Measurements from ENCODE around the gene GALM.
"Not testable (repeated sequence)": the region's sequence is repeated elsewhere in the genome, so short reads cannot be mapped to it uniquely, and the experiment has no call there.

The GALM gene

GRCh38 chr2:38740851-38741731 lies 75.2 kb downstream of the GALM start:
- peak; percentile 40 for DNase-seq (ENCODE audit: low spot score)

- DNase-seq (ENCODE audit: low spot score), result no peak
Observed at GRCh38 chr2:38742797-38743559, 77.1 kb downstream of the GALM start.

- no peak for DNase-seq (ENCODE audit: low spot score)
Observed at GRCh38 chr2:38743672-38744398, 77.9 kb downstream of the GALM start.

GRCh38 chr2:38744399-38744780 lies 78.5 kb downstream of the GALM start:
- DNase-seq (ENCODE audit: low spot score), result no peak

GRCh38 chr2:38745267-38745666 lies 79.4 kb downstream of the GALM start:
- no peak for DNase-seq (ENCODE audit: low spot score)

- DNase-seq (ENCODE audit: low spot score), result no peak
Observed at GRCh38 chr2:38747007-38747424, 81.1 kb downstream of the GALM start.

- no peak for DNase-seq (ENCODE audit: low spot score)
Observed at GRCh38 chr2:38747819-38748218, 81.9 kb downstream of the GALM start.

GRCh38 chr2:38748391-38748790 lies 82.5 kb downstream of the GALM start:
- DNase-seq (ENCODE audit: low spot score), result no peak

- no peak for DNase-seq (ENCODE audit: low spot score)
Observed at GRCh38 chr2:38748943-38749804, 83.3 kb downstream of the GALM start.

- DNase-seq (ENCODE audit: low spot score), result peak; percentile 46
Observed at GRCh38 chr2:38750011-38750890, 84.3 kb downstream of the GALM start.

- peak; percentile 98 for DNase-seq (ENCODE audit: low spot score)
Observed at GRCh38 chr2:38750891-38751595, 85.1 kb downstream of the GALM start, which contains the start of gene SRSF7. Gene SRSF7 (minus strand): TSS chr2:38751361. CDS start chr2:38751256, 105 bp downstream.

- DNase-seq (ENCODE audit: low spot score), result no peak
Observed at GRCh38 chr2:38751596-38752410, 85.9 kb downstream of the GALM start.

- DNase-seq (ENCODE audit: low spot score), result no peak
Observed at GRCh38 chr2:38754049-38754448, 88.1 kb downstream of the GALM start.

- DNase-seq (ENCODE audit: low spot score), result no peak
Observed at GRCh38 chr2:38754506-38754905, 88.6 kb downstream of the GALM start.

- DNase-seq (ENCODE audit: low spot score), result not testable (repeated sequence)
Observed at GRCh38 chr2:38755891-38756290, 90.0 kb downstream of the GALM start.

- DNase-seq (ENCODE audit: low spot score), result no peak
Observed at GRCh38 chr2:38763228-38763627, 97.3 kb downstream of the GALM start.

GRCh38 chr2:38763728-38764127 lies 97.8 kb downstream of the GALM start:
- no peak for DNase-seq (ENCODE audit: low spot score)

- DNase-seq (ENCODE audit: low spot score), result no peak
Observed at GRCh38 chr2:38765149-38765548, 99.2 kb downstream of the GALM start.

- DNase-seq (ENCODE audit: low spot score), result no peak
Observed at GRCh38 chr2:38765551-38765950, 99.6 kb downstream of the GALM start.
